ENCODE results near the gene RABL6.

The RABL6 gene

GRCh38 chr9:136845465-136846260, 37.9 kb downstream of the RABL6 start:
- no peak for DNase-seq

- DNase-seq: no peak
Observed at GRCh38 chr9:136846376-136847087, 38.8 kb downstream of the RABL6 start.

- no peak for DNase-seq
Observed at GRCh38 chr9:136847088-136847825, 39.5 kb downstream of the RABL6 start.

- peak in 4 of 56 donors; percentile 13 to 54 (median 30) for DNase-seq
Observed at GRCh38 chr9:136847826-136848392, 40.2 kb downstream of the RABL6 start.

- DNase-seq: peak in 3 of 56 donors; percentile 72 to 84 (median 81)
Observed at GRCh38 chr9:136848393-136849037, 40.8 kb downstream of the RABL6 start.

- DNase-seq: peak; percentile 88 to 99 (median 98)
Observed at GRCh38 chr9:136849038-136849959, 41.6 kb downstream of the RABL6 start, which contains the start of gene PHPT1. Gene PHPT1 (plus strand): TSS chr9:136849409. CDS start chr9:136849431, 22 bp downstream.

GRCh38 chr9:136849960-136850865, 42.5 kb downstream of the RABL6 start:
- DNase-seq: no peak

- no peak for DNase-seq
Observed at GRCh38 chr9:136850866-136851775, 43.4 kb downstream of the RABL6 start.

- DNase-seq: no peak
Observed at GRCh38 chr9:136851941-136852663, 44.4 kb downstream of the RABL6 start, which contains the start of gene MAMDC4. Gene MAMDC4 (plus strand): TSS chr9:136852346. CDS start chr9:136852417, 71 bp downstream.

GRCh38 chr9:136852664-136853595, 45.2 kb downstream of the RABL6 start:
- no peak for DNase-seq

GRCh38 chr9:136853596-136854112, 45.9 kb downstream of the RABL6 start:
- no peak for DNase-seq

GRCh38 chr9:136854113-136854841, 46.5 kb downstream of the RABL6 start:
- DNase-seq: no peak

- no peak for DNase-seq
Observed at GRCh38 chr9:136854842-136855460, 47.2 kb downstream of the RABL6 start.

- DNase-seq: no peak
Observed at GRCh38 chr9:136855461-136856078, 47.8 kb downstream of the RABL6 start.
